OCI-LY3 (cell line): Measurements from ENCODE around the gene ISYNA1.

Source experiments
- H2AFZ ChIP-seq: fragments of 200-600, 300-600 bp; shearing (Covaris generic); 2 replicates; pipeline ENCODE4 v1.6.0; 2014; ENCODE audit warnings: antibody characterized with exemption, low read depth, low read length
- H3K27ac ChIP-seq: fragments of 200-600, 300-600 bp; sonication (generic); 2 replicates; pipeline ENCODE4 v1.5.1; 2014; ENCODE audit warnings: mild to moderate bottlenecking, low read length, moderate library complexity, mixed read lengths
- H3K27me3 ChIP-seq: fragments of 200-600, 300-600 bp; sonication (generic); 2 replicates; pipeline ENCODE4 v1.6.1; 2014; ENCODE audit warnings: low read depth, low read length, mixed read lengths
- H3K36me3 ChIP-seq: fragments of 200-600, 300-600 bp; sonication (generic); replicated peaks from 2 replicates; pipeline ENCODE3; 2014; ENCODE audit warnings: low read depth, low read length, mixed read lengths
- H3K4me1 ChIP-seq: fragments of 300-600, 200-600 bp; sonication (generic); 2 replicates; pipeline ENCODE4 v1.6.1; 2014; ENCODE audit warnings: low read length, mixed read lengths
- H3K4me2 ChIP-seq: fragments of 200-600, 300-600 bp; sonication (generic); 2 replicates; pipeline ENCODE4 v1.6.1; 2014; ENCODE audit warnings: low read length, mixed read lengths
- H3K4me3 ChIP-seq: fragments of 300-600, 200-600 bp; sonication (generic); 2 replicates; pipeline ENCODE4 v1.5.1; 2014; ENCODE audit warnings: antibody characterized with exemption, mild to moderate bottlenecking, low read length, moderate library complexity
- H3K79me2 ChIP-seq: fragments of 300-600, 200-600 bp; shearing (Covaris generic); 2 replicates; pipeline ENCODE4 v1.6.1; 2014; ENCODE audit warnings: mild to moderate bottlenecking, low read length, mixed read lengths
- H3K9ac ChIP-seq: fragments of 300-600, 200-600 bp; shearing (Covaris generic); 2 replicates; pipeline ENCODE4 v1.6.0; 2014; ENCODE audit warnings: mild to moderate bottlenecking, low read length, moderate library complexity
- H3K9me3 ChIP-seq: fragments of 200-600, 300-600 bp; shearing (Covaris generic); 2 replicates; pipeline ENCODE4 v1.6.1; 2014; ENCODE audit warnings: low read length, mixed read lengths; ENCODE audit not compliant: insufficient read depth
- H4K20me1 ChIP-seq: fragments of 200-600, 300-600 bp; sonication (generic); 2 replicates; pipeline ENCODE4 v1.6.1; 2016; ENCODE audit warnings: low read length, mixed read lengths; ENCODE audit not compliant: insufficient read depth
- CTCF ChIP-seq: fragments of 200-600, 300-600 bp; sonication (generic); IDR thresholded peaks from 2 replicates; pipeline ENCODE4 v1.5.1; 2014; ENCODE audit warnings: antibody characterized with exemption, low read length, low read depth
- EZH2phosphoT487 ChIP-seq: fragments of 200-600 bp; shearing (Covaris generic); IDR thresholded peaks from 2 replicates; pipeline ENCODE4 v1.6.1; 2018; ENCODE audit warnings: antibody characterized with exemption, mixed run types, low read depth

Gene ISYNA1

DNA sequence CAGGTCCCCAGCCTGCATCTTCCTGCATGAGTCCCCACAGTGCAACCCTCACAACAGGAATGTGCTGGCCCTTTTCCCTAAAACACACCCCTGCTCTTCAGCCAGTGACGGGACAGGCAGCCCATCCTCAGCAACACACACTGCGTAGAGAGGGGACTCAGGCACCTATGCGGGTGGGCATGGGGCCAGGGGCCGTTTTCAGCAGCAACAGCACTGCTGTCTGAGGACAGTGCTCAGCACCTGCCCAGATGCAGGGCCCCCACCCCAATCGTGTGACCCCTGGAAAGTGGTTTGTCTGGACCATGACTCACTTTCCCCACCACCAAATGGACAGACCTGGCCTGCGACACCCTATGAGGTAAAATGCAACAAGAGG, 28.0 kb upstream of the ISYNA1 start:
- no peak overlapping the region for H2AFZ ChIP-seq

GRCh38 chr19:18465214-18465963, 27.5 kb upstream of the ISYNA1 start:
- Histone ChIP-seq H4K20me1 (peaks cover 65% of the 10 kb centered on the region), H2AFZ (no peak overlapping the region), H3K4me3 (no peak overlapping the region), H3K9ac (no peak overlapping the region), H3K4me1 (no peaks in the 10 kb centered on the region), H3K9me3 (no peaks in the 10 kb centered on the region), H3K27ac (no peak overlapping the region), H3K79me2 (peaks cover 38% of the 10 kb centered on the region), H3K27me3 (no peaks in the 10 kb centered on the region), H3K4me2 (no peak overlapping the region), H3K36me3 (peaks cover 33% of the 10 kb centered on the region)
- TF ChIP-seq EZH2phosphoT487 (no peak), CTCF (no peak)

More for the DNA sequence above, 28.0 kb upstream of the ISYNA1 start:
- H3K36me3 ChIP-seq, result peaks cover 31% of the 10 kb centered on the region
- peaks cover 70% of the 10 kb centered on the region for H4K20me1 ChIP-seq
- TF ChIP-seq EZH2phosphoT487, result no peak
- no peak for TF ChIP-seq CTCF
- H3K27me3 ChIP-seq, result no peaks in the 10 kb centered on the region
- no peaks in the 10 kb centered on the region for H3K9me3 ChIP-seq
- H3K4me3 ChIP-seq, result no peak overlapping the region
- peaks cover 41% of the 10 kb centered on the region for H3K79me2 ChIP-seq
- no peaks in the 10 kb centered on the region for H3K4me1 ChIP-seq
- no peak overlapping the region for H3K4me2 ChIP-seq
- no peak overlapping the region for H3K9ac ChIP-seq
- H3K27ac ChIP-seq, result no peak overlapping the region

- H3K9ac ChIP-seq, result no peak overlapping the region
- no peak overlapping the region for H3K27ac ChIP-seq
- H3K79me2 ChIP-seq, result peaks cover 32% of the 10 kb centered on the region
- peaks cover 57% of the 10 kb centered on the region for H4K20me1 ChIP-seq
- TF ChIP-seq CTCF (no peak), EZH2phosphoT487 (no peak)
- no peaks in the 10 kb centered on the region for H3K27me3 ChIP-seq
- H3K9me3 ChIP-seq, result no peaks in the 10 kb centered on the region
- H3K36me3 ChIP-seq, result peaks cover 37% of the 10 kb centered on the region
- H2AFZ ChIP-seq, result no peak overlapping the region
- H3K4me1 ChIP-seq, result no peaks in the 10 kb centered on the region
- H3K4me2 ChIP-seq, result no peak overlapping the region
- no peak overlapping the region for H3K4me3 ChIP-seq
Measured at GRCh38 chr19:18464646-18465045, 26.7 kb upstream of the ISYNA1 start.

DNA sequence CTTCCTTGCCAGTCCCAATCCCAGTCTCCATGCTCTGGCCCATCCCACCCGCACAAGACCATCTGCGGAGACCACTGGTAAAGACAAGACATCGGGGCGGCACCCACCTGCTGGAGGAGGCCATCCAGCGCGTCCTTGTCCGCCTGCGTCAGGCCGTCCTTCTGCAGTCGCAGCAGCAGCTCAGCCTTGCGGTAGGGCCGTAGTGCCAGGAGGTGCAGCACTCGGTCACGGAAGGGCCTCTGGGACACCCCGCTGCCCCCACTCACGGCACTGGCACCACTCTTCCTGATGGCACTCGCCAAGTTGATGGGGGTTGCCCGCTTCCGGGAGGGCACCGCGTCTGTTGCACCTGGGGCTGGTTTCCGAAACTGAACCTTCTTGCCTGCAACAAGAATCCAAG, 23.5 kb upstream of the ISYNA1 start:
- no peak overlapping the region for H2AFZ ChIP-seq
- no peak overlapping the region for H3K9ac ChIP-seq
- no peaks in the 10 kb centered on the region for H3K9me3 ChIP-seq
- no peaks in the 10 kb centered on the region for H3K27me3 ChIP-seq
- TF ChIP-seq EZH2phosphoT487 (no peak), CTCF (no peak)
- no peaks in the 10 kb centered on the region for H3K4me1 ChIP-seq
- H4K20me1 ChIP-seq, result peaks cover 35% of the 10 kb centered on the region
- H3K4me3 ChIP-seq, result no peak overlapping the region
- H3K36me3 ChIP-seq, result peaks cover 61% of the 10 kb centered on the region
- H3K27ac ChIP-seq, result no peak overlapping the region
- H3K79me2 ChIP-seq, result peaks cover 4% of the 10 kb centered on the region; the same call in 1 of the 2 replicates
- H3K4me2 ChIP-seq, result no peak overlapping the region
